Measurements from ENCODE around the gene PLEKHB2.

DNA sequence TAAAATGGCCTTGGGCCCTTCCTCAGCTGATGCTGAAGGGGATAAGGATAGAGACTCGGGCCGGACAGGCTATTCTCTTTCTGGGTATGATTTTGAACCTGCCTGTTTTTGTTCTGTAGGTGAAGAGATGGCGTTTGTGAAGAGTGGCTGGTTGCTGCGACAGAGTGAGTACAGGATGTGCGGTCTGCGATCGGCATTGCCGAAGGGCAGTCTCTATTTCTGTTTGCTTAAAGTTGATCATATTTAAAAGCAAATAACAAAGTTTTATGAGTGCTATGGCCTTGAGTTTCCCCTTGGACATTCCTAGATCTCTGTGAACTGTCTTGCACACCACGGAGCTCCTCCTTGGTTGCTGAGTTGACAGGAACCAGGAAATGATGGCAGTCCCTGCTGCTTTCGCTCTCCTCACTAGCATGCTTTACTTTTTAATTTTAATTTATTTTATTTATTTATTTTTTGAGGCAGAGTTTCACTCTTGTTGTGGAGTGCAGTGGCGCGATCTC, 15.7 kb downstream of the PLEKHB2 start:
- no peak for TF ChIP-seq POLR2A (IDR thresholded peaks at IDR 0.05)
- TF ChIP-seq, protein P1, sequence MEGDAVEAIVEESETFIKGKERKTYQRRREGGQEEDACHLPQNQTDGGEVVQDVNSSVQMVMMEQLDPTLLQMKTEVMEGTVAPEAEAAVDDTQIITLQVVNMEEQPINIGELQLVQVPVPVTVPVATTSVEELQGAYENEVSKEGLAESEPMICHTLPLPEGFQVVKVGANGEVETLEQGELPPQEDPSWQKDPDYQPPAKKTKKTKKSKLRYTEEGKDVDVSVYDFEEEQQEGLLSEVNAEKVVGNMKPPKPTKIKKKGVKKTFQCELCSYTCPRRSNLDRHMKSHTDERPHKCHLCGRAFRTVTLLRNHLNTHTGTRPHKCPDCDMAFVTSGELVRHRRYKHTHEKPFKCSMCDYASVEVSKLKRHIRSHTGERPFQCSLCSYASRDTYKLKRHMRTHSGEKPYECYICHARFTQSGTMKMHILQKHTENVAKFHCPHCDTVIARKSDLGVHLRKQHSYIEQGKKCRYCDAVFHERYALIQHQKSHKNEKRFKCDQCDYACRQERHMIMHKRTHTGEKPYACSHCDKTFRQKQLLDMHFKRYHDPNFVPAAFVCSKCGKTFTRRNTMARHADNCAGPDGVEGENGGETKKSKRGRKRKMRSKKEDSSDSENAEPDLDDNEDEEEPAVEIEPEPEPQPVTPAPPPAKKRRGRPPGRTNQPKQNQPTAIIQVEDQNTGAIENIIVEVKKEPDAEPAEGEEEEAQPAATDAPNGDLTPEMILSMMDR (IDR thresholded peaks at IDR 0.05), result no peak
- TF ChIP-seq POLR2AphosphoS5 (IDR thresholded peaks at IDR 0.05), result peak; percentile 76
